ENCODE data around the gene ADCY3.

DNA sequence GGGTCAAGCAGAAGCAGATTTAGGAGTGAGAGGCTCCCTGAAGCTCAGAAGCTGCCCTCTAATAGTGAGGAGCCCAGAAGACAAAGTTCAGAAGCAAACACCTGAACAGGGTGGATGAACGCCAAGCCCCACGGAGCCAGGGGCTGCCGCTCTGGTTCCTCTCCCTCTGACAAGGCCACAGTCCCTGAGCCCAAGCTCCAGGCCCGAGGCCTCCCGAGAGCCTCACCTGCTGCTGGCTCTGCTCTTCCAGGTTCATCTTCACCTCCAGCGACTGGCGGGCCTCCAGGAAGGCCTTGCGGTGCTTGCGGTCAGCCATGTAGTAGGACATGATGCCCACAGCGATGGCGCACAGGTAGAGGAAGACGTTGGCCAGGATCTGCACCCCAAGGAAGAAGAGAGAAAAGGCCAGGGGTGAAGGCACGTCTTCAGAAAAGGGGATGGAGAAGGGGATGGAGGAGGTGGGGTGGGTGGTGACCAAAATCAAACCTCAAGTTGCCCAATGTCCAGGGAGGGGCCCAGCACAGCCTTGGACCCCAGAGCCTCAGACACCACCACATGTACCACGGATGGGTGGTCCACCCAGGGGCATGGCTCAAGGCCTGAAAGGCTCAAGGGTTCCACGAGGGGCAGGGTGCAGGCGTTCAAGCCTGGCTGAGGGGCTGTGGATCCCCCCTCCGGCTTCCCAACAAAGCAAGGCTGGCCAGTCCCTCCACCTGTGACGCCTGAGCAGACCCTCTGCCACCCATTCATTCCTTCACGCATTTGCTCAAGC is 47.5 kb downstream of the ADCY3 start:
- no peak for TF ChIP-seq ZFX (IDR thresholded peaks at IDR 0.05)
- TF ChIP-seq, protein P1, sequence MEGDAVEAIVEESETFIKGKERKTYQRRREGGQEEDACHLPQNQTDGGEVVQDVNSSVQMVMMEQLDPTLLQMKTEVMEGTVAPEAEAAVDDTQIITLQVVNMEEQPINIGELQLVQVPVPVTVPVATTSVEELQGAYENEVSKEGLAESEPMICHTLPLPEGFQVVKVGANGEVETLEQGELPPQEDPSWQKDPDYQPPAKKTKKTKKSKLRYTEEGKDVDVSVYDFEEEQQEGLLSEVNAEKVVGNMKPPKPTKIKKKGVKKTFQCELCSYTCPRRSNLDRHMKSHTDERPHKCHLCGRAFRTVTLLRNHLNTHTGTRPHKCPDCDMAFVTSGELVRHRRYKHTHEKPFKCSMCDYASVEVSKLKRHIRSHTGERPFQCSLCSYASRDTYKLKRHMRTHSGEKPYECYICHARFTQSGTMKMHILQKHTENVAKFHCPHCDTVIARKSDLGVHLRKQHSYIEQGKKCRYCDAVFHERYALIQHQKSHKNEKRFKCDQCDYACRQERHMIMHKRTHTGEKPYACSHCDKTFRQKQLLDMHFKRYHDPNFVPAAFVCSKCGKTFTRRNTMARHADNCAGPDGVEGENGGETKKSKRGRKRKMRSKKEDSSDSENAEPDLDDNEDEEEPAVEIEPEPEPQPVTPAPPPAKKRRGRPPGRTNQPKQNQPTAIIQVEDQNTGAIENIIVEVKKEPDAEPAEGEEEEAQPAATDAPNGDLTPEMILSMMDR (conservative IDR thresholded peaks at IDR 0.05): no peak

All from C4-2B (cell line).